K562 (cell line): ENCODE data around the gene USP12. TPM values are rescaled to one million over a fixed set of nuclear protein-coding genes. Genes with fewer than 3 reads are reported as not detected.

ENCODE experiments used
- BRCA1 ChIP-seq, 2 experiments: fragments of 450-650 bp in 1 of 2; sonication (generic) in 1 of 2; formaldehyde crosslinking in 1 of 2; IDR thresholded peaks; 2 replicates each; pipeline versions ENCODE4 v1.5.0 to v1.6.1; 2017 to 2020; ENCODE audit warnings: mild to moderate bottlenecking in 1 of 2, missing genetic modification reagents in 1 of 2
- CREM ChIP-seq: IDR thresholded peaks from 2 replicates; pipeline ENCODE4 v1.6.1; 2014; ENCODE audit warnings: antibody characterized with exemption, low read depth
- FOXA1 ChIP-seq: fragments of 450-650 bp; IDR thresholded peaks from 2 replicates; pipeline ENCODE4 v1.6.1; 2016; ENCODE audit warnings: mild to moderate bottlenecking, borderline replicate concordance
- ZNF175 ChIP-seq: fragments of 200-800 bp; sonication (Bioruptor generic); IDR thresholded peaks from 2 replicates; pipeline ENCODE4 v1.6.1; 2016; ENCODE audit warnings: low read depth, mild to moderate bottlenecking, missing genetic modification characterization, missing compliant biosample characterization
- ZNF197 ChIP-seq: fragments of 200-800 bp; sonication (Bioruptor generic); IDR thresholded peaks from 2 replicates; pipeline ENCODE4 v1.6.1; 2016; ENCODE audit warnings: low read depth, missing genetic modification characterization, missing compliant biosample characterization
- ZNF253 ChIP-seq: fragments of 250-450 bp; sonication (Bioruptor Pico); conservative IDR thresholded peaks from 2 replicates; pipeline ENCODE4 v1.6.1; 2021; ENCODE audit warnings: mild to moderate bottlenecking
- ZNF282 ChIP-seq: sonication (generic); formaldehyde crosslinking; IDR thresholded peaks from 2 replicates; pipeline ENCODE4 v1.8.1; 2023; ENCODE audit warnings: missing genetic modification reagents
- ZNF3 ChIP-seq: fragments of 250-450 bp; sonication (Bioruptor Pico); IDR thresholded peaks from 2 replicates; pipeline ENCODE4 v1.5.0; 2021; ENCODE audit warnings: mild to moderate bottlenecking, moderate library complexity
- ZNF41 ChIP-seq: fragments of 250-450 bp; sonication (Bioruptor Pico); conservative IDR thresholded peaks from 2 replicates; pipeline ENCODE4 v1.4.0; 2020; ENCODE audit warnings: mild to moderate bottlenecking
- ZNF436 ChIP-seq: fragments of 250-450, 450-650 bp; sonication (Bioruptor Pico); formaldehyde crosslinking; IDR thresholded peaks from 2 replicates; pipeline ENCODE4 v1.7.0; 2020; ENCODE audit warnings: mild to moderate bottlenecking
- ZNF584 ChIP-seq: fragments of 200-800 bp; sonication (Bioruptor generic); IDR thresholded peaks from 2 replicates; pipeline ENCODE4 v1.6.1; 2016; ENCODE audit warnings: low read depth, mild to moderate bottlenecking, missing genetic modification characterization, missing compliant biosample characterization
- ZNF780A ChIP-seq: fragments of 250-450 bp; sonication (Bioruptor Pico); IDR thresholded peaks from 2 replicates; pipeline ENCODE4 v1.5.0; 2021; ENCODE audit warnings: mild to moderate bottlenecking
- polyA plus RNA-seq, 8 experiments: library from polyadenylated mRNA; depleted of rRNA in 4 of 8; stranded (reverse) in 5 of 8; unstranded in 3 of 8; fragments of >200 nt; fragmentation: Nextera tagmentation in 2 of 8; fragmentation: Illumina TruSeq in 1 of 8; extraction: Ambion mirVana in 2 of 8; extraction: Trizol in 1 of 8; gene quantifications; 2 replicates each; pipeline versions ENCODE4 v1.2.1 to v1.2.3, GENCODE V29; 2011 to 2014; ENCODE audit warnings: inconsistent platforms in 1 of 8, missing spikeins in 1 of 8
- total RNA-seq, 7 experiments: library from RNA; depleted of rRNA in 6 of 7; stranded (reverse); fragments of >200 nt in 6 of 7; fragmentation: Illumina TruSeq in 2 of 7; extraction: Trizol in 2 of 7; gene quantifications; 2 replicates each; pipeline versions ENCODE4 v1.2.1 to v1.2.3, GENCODE V29; 2011 to 2021; ENCODE audit warnings: low replicate concordance in 1 of 7
- TF ChIP-seq, protein P1 (sequence below), 2 experiments: fragments of 450-650 bp in 1 of 2; IDR thresholded peaks; 2 replicates each; pipeline ENCODE4 v1.6.1; 2011 to 2017; ENCODE audit warnings: low read depth in 2 of 2, antibody characterized with exemption in 1 of 2, borderline replicate concordance in 1 of 2, low read length in 1 of 2, mild to moderate bottlenecking in 1 of 2, mixed read lengths in 1 of 2; ENCODE audit not compliant: control insufficient read depth in 1 of 2
- TF ChIP-seq, protein P2 (sequence below): fragments of 450-650 bp; IDR thresholded peaks from 2 replicates; pipeline ENCODE4 v1.6.1; 2016; ENCODE audit warnings: low read depth
- TF ChIP-seq, protein P3 (sequence below), 2 experiments: fragments of 450-650 bp; IDR thresholded peaks; 2 replicates each; pipeline ENCODE4 v1.6.1; 2016

Gene USP12
- total and polyA plus RNA-seq, 9 of the 15 experiments (the other 6 are each of a cell fraction or from before 2014, with no cell fraction given) = 1.8 to 20.5 (median 13.3) TPM

DNA sequence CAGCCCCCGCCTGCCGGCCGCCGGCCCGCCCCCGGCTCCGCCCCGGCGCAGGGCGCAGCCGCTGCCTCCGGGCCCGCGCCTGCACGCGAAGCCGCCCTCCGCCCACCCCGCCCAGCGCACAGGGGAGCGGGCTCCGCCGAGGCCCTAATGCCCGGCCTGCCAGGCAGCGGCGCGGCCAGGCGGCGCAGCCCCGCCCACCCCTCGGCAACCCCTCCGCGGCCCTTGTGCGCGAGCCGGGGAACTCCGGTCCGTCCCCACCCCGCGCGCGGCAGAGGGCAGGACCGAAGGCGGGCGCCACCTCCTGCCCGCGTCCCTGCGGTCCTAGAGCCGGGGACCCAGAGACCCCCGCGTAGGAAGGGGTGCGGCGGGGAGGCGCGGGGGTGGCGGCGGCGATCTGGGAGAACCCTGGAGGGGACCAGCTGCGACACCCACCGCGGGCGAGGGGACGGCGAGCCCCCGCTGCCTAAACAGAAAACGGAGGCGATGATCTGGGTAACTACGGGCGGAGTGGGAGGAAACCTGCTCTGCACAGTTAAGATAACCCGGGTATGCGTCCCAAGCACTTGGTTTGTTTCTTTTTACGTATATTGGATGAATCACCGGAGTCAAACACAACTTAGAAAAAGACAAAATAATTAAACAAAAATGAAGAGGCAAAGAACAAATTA, 350 bp upstream of the USP12 start (continued):
- no peak for TF ChIP-seq ZNF436 (CRISPR knock-in tag)
- no peak for TF ChIP-seq ZNF41
- no peak for TF ChIP-seq BRCA1 (IDR thresholded peaks at IDR 0.05)
- TF ChIP-seq BRCA1 (CRISPR knock-in tag; IDR thresholded peaks at IDR 0.05) = no peak
- TF ChIP-seq ZNF253 (CRISPR knock-in tag) = no peak
- no peak for TF ChIP-seq ZNF175 (CRISPR knock-in tag)
- TF ChIP-seq ZNF3 (CRISPR knock-in tag) = no peak
- TF ChIP-seq, protein P1, sequence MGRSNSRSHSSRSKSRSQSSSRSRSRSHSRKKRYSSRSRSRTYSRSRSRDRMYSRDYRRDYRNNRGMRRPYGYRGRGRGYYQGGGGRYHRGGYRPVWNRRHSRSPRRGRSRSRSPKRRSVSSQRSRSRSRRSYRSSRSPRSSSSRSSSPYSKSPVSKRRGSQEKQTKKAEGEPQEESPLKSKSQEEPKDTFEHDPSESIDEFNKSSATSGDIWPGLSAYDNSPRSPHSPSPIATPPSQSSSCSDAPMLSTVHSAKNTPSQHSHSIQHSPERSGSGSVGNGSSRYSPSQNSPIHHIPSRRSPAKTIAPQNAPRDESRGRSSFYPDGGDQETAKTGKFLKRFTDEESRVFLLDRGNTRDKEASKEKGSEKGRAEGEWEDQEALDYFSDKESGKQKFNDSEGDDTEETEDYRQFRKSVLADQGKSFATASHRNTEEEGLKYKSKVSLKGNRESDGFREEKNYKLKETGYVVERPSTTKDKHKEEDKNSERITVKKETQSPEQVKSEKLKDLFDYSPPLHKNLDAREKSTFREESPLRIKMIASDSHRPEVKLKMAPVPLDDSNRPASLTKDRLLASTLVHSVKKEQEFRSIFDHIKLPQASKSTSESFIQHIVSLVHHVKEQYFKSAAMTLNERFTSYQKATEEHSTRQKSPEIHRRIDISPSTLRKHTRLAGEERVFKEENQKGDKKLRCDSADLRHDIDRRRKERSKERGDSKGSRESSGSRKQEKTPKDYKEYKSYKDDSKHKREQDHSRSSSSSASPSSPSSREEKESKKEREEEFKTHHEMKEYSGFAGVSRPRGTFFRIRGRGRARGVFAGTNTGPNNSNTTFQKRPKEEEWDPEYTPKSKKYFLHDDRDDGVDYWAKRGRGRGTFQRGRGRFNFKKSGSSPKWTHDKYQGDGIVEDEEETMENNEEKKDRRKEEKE (IDR thresholded peaks at IDR 0.05; ENCODE audit: borderline replicate concordance in 1 of 2, control insufficient read depth in 1 of 2, low read depth in 2 of 2, low read length in 1 of 2) = no peak
- TF ChIP-seq ZNF584 = no peak
- TF ChIP-seq CREM = peak; percentile 71
- TF ChIP-seq, protein P2, sequence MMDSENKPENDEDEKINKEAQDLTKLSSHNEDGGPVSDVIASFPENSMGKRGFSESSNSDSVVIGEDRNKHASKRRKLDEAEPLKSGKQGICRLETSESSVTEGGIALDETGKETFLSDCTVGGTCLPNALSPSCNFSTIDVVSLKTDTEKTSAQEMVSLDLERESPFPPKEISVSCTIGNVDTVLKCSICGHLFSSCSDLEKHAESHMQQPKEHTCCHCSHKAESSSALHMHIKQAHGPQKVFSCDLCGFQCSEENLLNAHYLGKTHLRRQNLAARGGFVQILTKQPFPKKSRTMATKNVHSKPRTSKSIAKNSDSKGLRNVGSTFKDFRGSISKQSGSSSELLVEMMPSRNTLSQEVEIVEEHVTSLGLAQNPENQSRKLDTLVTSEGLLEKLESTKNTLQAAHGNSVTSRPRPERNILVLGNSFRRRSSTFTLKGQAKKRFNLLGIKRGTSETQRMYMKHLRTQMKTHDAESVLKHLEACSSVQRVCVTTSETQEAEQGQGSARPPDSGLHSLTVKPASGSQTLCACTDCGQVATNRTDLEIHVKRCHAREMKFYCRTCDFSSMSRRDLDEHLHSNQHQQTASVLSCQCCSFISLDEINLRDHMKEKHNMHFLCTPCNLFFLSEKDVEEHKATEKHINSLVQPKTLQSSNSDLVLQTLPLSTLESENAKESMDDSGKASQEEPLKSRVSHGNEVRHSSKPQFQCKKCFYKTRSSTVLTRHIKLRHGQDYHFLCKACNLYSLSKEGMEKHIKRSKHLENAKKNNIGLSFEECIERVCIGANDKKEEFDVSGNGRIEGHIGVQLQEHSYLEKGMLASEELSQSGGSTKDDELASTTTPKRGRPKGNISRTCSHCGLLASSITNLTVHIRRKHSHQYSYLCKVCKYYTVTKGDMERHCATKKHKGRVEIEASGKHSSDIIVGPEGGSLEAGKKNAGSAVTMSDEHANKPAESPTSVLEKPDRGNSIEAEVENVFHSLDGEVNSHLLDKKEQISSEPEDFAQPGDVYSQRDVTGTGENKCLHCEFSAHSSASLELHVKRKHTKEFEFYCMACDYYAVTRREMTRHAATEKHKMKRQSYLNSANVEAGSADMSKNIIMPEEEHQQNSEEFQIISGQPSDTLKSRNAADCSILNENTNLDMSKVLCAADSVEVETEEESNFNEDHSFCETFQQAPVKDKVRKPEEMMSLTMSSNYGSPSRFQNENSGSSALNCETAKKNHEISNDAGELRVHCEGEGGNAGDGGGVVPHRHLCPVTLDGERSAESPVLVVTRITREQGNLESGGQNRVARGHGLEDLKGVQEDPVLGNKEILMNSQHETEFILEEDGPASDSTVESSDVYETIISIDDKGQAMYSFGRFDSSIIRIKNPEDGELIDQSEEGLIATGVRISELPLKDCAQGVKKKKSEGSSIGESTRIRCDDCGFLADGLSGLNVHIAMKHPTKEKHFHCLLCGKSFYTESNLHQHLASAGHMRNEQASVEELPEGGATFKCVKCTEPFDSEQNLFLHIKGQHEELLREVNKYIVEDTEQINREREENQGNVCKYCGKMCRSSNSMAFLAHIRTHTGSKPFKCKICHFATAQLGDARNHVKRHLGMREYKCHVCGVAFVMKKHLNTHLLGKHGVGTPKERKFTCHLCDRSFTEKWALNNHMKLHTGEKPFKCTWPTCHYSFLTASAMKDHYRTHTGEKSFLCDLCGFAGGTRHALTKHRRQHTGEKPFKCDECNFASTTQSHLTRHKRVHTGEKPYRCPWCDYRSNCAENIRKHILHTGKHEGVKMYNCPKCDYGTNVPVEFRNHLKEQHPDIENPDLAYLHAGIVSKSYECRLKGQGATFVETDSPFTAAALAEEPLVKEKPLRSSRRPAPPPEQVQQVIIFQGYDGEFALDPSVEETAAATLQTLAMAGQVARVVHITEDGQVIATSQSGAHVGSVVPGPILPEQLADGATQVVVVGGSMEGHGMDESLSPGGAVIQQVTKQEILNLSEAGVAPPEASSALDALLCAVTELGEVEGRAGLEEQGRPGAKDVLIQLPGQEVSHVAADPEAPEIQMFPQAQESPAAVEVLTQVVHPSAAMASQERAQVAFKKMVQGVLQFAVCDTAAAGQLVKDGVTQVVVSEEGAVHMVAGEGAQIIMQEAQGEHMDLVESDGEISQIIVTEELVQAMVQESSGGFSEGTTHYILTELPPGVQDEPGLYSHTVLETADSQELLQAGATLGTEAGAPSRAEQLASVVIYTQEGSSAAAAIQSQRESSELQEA = no peak
- no peak for TF ChIP-seq ZNF780A (CRISPR knock-in tag)
- TF ChIP-seq ZNF282 = no peak
- TF ChIP-seq ZNF197 = no peak
- TF ChIP-seq FOXA1 = no peak
- TF ChIP-seq, protein P3, sequence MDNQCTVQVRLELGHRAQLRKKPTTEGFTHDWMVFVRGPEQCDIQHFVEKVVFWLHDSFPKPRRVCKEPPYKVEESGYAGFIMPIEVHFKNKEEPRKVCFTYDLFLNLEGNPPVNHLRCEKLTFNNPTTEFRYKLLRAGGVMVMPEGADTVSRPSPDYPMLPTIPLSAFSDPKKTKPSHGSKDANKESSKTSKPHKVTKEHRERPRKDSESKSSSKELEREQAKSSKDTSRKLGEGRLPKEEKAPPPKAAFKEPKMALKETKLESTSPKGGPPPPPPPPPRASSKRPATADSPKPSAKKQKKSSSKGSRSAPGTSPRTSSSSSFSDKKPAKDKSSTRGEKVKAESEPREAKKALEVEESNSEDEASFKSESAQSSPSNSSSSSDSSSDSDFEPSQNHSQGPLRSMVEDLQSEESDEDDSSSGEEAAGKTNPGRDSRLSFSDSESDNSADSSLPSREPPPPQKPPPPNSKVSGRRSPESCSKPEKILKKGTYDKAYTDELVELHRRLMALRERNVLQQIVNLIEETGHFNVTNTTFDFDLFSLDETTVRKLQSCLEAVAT (IDR thresholded peaks at IDR 0.05) = peak in 1 of 2 experiments; percentile 30; a peak in 1 of 4 replicates
